ENCODE measurements around the gene MACF1.

MACF1 gene

DNA sequence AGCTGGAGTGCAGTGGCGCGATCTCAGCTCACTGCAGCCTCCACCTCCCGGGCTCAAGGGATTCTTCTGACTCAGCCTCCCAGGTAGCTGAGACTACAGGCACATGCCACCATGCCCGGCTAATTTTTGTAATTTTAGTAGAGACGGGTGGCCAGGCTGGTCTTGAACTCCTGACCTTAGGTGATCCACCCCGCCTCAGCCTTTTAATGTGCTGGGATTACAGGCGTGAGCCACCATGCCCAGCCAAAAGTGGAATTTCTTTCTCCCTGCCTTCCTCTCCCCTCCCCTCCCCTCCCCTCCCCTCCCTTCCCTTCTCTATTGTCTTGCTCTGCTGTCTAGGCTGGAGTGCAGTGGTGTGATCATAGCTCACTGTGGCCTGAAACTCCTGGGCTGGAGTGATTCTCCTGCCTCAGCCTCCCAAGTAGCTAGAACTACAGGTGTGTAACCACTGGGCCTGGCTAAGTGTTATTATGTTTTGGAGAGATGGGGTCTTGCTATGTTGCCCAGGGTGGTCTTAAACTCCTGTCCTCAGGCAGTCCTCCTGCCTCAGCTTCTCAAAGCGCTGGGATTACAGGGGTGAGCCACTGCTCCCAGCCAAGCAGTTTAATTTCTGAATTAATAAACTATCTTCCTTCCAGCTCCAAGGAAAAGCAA is 10.0 kb upstream of the MACF1 start:
- Histone ChIP-seq H3K4me1 (ENCODE audit: low read depth, poor library complexity, severe bottlenecking) (peaks cover 64% of the 10 kb centered on the region), H3K4me3 (IDR thresholded peaks at IDR 0.05; ENCODE audit: insufficient read depth, low read depth, low read length) (no peak overlapping the region), H4K20me1 (ENCODE audit: insufficient read depth) (no peaks in the 10 kb centered on the region), H2AFZ (ENCODE audit: low read depth) (no peak overlapping the region), H3K36me3 (ENCODE audit: insufficient read depth) (no peaks in the 10 kb centered on the region), H3K27ac (peak overlapping the region; percentile 52; the same call in 1 of the 2 replicates), H3K27me3 (ENCODE audit: insufficient read depth, low read depth) (no peaks in the 10 kb centered on the region), H3K9ac (no peak overlapping the region), H3K4me2 (peak overlapping the region; percentile 98; the same call in 1 of the 2 replicates), H3K79me2 (ENCODE audit: insufficient read depth, low read depth) (peaks cover 3% of the 10 kb centered on the region; the same call in 1 of the 2 replicates)
- TF ChIP-seq, protein P1, sequence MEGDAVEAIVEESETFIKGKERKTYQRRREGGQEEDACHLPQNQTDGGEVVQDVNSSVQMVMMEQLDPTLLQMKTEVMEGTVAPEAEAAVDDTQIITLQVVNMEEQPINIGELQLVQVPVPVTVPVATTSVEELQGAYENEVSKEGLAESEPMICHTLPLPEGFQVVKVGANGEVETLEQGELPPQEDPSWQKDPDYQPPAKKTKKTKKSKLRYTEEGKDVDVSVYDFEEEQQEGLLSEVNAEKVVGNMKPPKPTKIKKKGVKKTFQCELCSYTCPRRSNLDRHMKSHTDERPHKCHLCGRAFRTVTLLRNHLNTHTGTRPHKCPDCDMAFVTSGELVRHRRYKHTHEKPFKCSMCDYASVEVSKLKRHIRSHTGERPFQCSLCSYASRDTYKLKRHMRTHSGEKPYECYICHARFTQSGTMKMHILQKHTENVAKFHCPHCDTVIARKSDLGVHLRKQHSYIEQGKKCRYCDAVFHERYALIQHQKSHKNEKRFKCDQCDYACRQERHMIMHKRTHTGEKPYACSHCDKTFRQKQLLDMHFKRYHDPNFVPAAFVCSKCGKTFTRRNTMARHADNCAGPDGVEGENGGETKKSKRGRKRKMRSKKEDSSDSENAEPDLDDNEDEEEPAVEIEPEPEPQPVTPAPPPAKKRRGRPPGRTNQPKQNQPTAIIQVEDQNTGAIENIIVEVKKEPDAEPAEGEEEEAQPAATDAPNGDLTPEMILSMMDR (conservative IDR thresholded peaks at IDR 0.05; ENCODE audit: low read depth, low read length): no peak

DNA sequence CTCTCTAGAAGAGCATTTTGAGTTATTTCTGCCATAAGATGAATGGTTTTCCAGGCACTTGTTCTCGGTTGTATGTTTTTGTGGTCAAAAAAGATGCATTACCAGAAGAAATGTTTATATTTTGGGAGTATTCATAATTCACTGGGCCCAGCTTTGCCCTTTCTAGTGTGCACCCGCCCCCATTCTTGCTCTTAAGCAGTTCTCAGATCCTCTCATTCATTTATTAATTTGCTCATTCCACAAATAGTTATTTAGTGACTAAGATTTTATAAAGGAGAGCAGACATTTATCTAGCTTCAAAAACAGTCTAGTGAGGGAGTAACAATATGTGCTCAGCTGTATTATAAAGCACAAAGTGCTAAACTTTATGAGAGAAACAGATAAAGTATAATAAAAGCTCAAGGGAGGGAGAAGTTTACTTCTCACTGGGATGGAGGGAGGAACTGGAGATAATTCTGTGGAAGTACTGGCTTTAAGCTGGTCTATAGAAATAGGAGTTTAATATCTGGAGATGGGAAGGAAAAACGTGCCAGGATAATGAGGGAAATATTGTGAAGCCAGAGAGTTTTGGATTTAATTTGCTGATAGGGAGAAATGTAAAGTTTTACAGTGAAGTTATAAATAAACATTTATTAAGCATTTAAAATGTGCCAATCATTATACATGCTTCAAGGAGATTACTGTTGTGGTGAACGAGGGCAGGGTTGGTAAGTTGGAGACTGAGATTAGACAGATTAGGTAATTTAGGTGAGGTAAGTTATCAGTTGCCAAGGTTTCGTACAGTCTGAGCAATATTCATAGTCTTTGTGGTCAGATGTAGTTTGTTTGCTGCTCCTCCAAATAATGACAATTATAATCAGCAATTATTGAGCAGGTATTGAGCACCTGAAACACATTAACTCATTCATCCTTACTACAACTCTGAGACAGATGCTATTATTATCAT is 9.1 kb upstream of the MACF1 start:
- no peak overlapping the region for H3K9ac ChIP-seq
- H3K79me2 ChIP-seq (ENCODE audit: insufficient read depth, low read depth): peaks cover 3% of the 10 kb centered on the region; the same call in 1 of the 2 replicates
- TF ChIP-seq, protein P1 (conservative IDR thresholded peaks at IDR 0.05; ENCODE audit: low read depth, low read length): no peak
- peak overlapping the region; percentile 52; the same call in 1 of the 2 replicates for H3K27ac ChIP-seq
- H3K36me3 ChIP-seq (ENCODE audit: insufficient read depth): no peaks in the 10 kb centered on the region
- H3K4me2 ChIP-seq: peak overlapping the region; percentile 98
- no peaks in the 10 kb centered on the region for H4K20me1 ChIP-seq (ENCODE audit: insufficient read depth)
- H3K4me1 ChIP-seq (ENCODE audit: low read depth, poor library complexity, severe bottlenecking): peaks cover 61% of the 10 kb centered on the region
- no peak overlapping the region for H3K4me3 ChIP-seq (IDR thresholded peaks at IDR 0.05; ENCODE audit: insufficient read depth, low read depth, low read length)
- no peak overlapping the region for H2AFZ ChIP-seq (ENCODE audit: low read depth)
- H3K27me3 ChIP-seq (ENCODE audit: insufficient read depth, low read depth): no peaks in the 10 kb centered on the region

GRCh38 chr1:39196244-39197215 is 8.0 kb upstream of the MACF1 start:
- H3K79me2 ChIP-seq (ENCODE audit: insufficient read depth, low read depth): peaks cover 8% of the 10 kb centered on the region; the same call in 1 of the 2 replicates
- peak overlapping the region; percentile 98 for H3K4me2 ChIP-seq
- peak overlapping the region; percentile 26; the same call in 1 of the 2 replicates for H3K9ac ChIP-seq

More at GRCh38 chr1:39196244-39197215, 8.0 kb upstream of the MACF1 start:
- no peaks in the 10 kb centered on the region for H3K27me3 ChIP-seq (ENCODE audit: insufficient read depth, low read depth)
- H3K4me3 ChIP-seq (IDR thresholded peaks at IDR 0.05; ENCODE audit: insufficient read depth, low read depth, low read length): no peak overlapping the region
- no peak overlapping the region for H2AFZ ChIP-seq (ENCODE audit: low read depth)
- TF ChIP-seq, protein P1 (conservative IDR thresholded peaks at IDR 0.05; ENCODE audit: low read depth, low read length): no peak
- H3K27ac ChIP-seq: peak overlapping the region; percentile 52
- no peaks in the 10 kb centered on the region for H4K20me1 ChIP-seq (ENCODE audit: insufficient read depth)
- H3K4me1 ChIP-seq (ENCODE audit: low read depth, poor library complexity, severe bottlenecking): peaks cover 61% of the 10 kb centered on the region
- H3K36me3 ChIP-seq (ENCODE audit: insufficient read depth): no peaks in the 10 kb centered on the region

All from KMS-11 (cell line).